OCI-LY1 (cell line): Measurements from ENCODE around the gene IFIH1.

ENCODE experiments used
- CTCF ChIP-seq: fragments of 200-600 bp; sonication (generic), shearing (Covaris generic); IDR thresholded peaks from 2 replicates; pipeline ENCODE4 v1.5.1; 2017; ENCODE audit warnings: mild to moderate bottlenecking, antibody characterized with exemption, low read length, moderate library complexity, mixed read lengths
- EZH2 ChIP-seq: fragments of 200-600 bp; sonication (generic), shearing (Covaris generic); IDR thresholded peaks from 2 replicates; pipeline ENCODE4 v1.8.0; 2017; ENCODE audit warnings: borderline replicate concordance, mixed run types, mild to moderate bottlenecking, antibody characterized with exemption, low read length, moderate library complexity, mixed read lengths

GRCh38 chr2:162291748-162292147 is 26.7 kb downstream of the IFIH1 start:
- no peak for TF ChIP-seq CTCF
- TF ChIP-seq EZH2 = no peak
